Jurkat, Clone E6-1 (cell line): ENCODE results near the gene SLC31A1.
"Not testable (repeated sequence)": the region's sequence is repeated elsewhere in the genome, so short reads cannot be mapped to it uniquely, and the experiment has no call there.

Source experiments
- DNase-seq: peaks from one replicate; pipeline ENCODE4 v3.0.0-alpha.2; 2011; ENCODE audit warnings: low read depth, low spot score
- H3K4me3 ChIP-seq: 2 replicates; pipeline ENCODE4 v1.5.1; 2011; ENCODE audit warnings: mild to moderate bottlenecking, low read length, control low read depth, moderate library complexity

Gene SLC31A1

GRCh38 chr9:113219186-113219936, 2.0 kb upstream of the SLC31A1 start:
- H3K4me3 ChIP-seq, result peak overlapping the region; percentile 99
- no peak for DNase-seq

- peak overlapping the region; percentile 99 for H3K4me3 ChIP-seq
- DNase-seq, result peak; percentile 17
These were observed 1.4 kb upstream of the SLC31A1 start for GRCh38 chr9:113219969-113220368.

- no peak for DNase-seq
These were observed 809 bp upstream of the SLC31A1 start for GRCh38 chr9:113220467-113221002.

DNA sequence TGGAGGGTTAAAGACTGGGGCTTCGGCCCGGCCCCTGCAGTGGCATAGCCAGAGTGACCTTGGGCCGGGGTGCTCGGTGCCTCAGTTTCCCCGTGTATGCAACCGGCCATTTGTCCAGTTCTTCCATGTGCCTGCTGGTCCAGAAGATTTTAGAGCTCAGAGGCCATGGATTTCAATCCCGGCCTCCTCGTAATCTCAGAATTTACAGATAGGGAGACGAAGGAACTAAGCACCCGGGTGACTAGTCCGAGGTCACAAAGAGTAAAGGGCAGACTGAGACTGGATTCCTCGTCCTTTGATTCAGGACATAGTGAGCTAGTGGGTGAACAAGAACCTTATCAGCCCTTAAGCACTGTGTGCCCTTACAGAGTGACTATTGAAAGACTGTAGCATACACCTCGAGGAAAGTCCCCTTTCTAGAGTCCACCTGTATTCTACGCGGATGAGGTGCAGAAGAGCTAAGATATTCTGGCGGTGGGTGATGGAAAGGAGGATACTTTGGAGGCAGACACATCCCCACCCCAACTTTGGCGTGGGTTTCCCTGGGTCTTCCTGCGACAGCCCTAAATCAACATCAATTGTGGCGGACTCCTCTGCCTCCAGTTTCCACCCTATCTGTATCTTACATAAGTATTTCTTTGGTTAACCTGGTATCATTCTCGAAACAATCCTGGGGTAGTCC, 597 bp downstream of the SLC31A1 start:
- no peak for DNase-seq
- peak overlapping the region; percentile 99 for H3K4me3 ChIP-seq

More at GRCh38 chr9:113220467-113221002, 809 bp upstream of the SLC31A1 start:
- H3K4me3 ChIP-seq, result peak overlapping the region; percentile 99

DNA sequence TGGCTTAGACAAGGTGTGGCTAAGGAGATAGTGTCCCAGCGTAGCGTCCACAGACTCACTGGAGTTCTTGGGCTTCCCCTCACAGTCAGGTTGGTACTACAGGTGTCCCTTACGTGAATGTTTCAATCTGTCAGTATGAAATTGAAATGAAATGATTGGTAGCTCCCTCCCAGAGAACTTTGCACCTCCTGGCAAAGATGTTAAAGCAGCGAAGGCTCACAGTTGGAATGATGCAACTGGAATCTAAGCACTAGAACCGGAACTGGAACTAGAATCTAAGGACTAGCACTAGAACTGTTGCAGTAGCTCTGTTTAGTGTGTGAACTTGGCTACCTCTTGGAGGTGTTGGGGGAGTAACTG, 1.1 kb downstream of the SLC31A1 start:
- DNase-seq, result no peak

DNA sequence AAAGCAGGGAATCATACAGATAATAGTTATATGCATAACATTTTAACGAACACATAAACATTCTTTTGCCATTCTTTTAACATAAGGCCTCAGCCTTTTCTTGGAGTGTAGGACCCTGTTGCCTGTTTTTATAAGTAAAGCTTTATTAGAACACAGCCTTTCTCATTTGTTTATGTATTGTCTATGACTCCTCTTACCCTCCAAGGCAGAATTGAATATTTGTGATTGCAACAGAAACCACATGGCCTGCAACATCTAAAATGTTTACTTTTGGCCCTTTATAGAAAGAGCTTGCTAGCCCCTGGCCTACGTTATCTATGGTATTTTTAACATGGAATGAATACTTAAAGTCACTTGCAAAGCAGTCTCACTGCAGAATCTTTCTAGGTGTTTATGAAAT, 2.6 kb downstream of the SLC31A1 start:
- no peak overlapping the region for H3K4me3 ChIP-seq
- DNase-seq, result no peak

More for the DNA sequence above, 1.1 kb downstream of the SLC31A1 start:
- peak overlapping the region; percentile 99 for H3K4me3 ChIP-seq

DNA sequence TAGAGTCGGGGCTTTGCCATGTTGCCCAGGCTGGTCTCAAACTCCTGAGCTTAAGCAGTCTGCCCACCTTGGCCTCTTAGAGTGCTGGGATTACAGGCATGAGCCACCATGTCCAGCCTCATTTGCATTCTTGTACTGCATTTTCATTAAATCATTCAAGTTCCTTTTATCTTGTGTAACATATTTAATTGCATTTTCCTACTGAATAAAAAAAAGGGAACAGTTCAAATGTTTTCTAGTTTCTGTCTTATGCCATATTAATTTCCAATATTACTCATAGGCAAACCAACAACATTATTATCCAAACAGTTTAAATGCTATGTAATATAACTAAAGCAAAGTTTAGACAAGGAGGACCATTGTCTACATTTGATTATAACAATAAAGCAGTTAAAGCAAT, 6.1 kb downstream of the SLC31A1 start:
- H3K4me3 ChIP-seq, result no peak overlapping the region
- no peak for DNase-seq

DNA sequence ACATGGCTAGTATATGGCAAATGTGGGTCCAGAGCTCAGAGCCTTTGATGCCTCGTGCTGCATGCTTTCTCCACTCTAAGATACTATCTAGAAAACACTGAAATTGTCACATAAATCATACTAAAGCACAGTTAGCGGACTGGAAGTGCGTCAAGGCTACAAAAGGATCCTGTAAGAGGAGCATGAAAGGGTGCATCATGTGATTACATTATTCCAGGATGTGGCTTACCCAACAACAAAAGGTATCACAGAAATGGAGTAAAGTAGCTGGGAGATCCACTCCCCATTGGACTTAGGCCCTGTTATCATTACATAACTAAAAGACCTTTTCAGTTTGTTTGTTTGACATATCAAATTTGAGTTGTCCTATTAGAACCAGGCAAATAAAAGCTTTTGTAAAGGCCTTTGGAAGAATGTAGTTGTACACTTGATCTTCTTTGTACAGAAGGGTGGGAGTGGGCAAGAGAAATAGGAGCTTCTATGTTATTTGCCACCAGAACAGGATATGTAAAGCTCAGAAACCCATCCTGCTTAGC, 6.9 kb downstream of the SLC31A1 start:
- DNase-seq, result peak; percentile 58

GRCh38 chr9:113231701-113232100, 10.4 kb downstream of the SLC31A1 start:
- no peak overlapping the region for H3K4me3 ChIP-seq
- no peak for DNase-seq

More for the DNA sequence above, 6.9 kb downstream of the SLC31A1 start:
- no peak overlapping the region for H3K4me3 ChIP-seq

GRCh38 chr9:113235701-113236255, 14.4 kb downstream of the SLC31A1 start:
- DNase-seq, H3K4me3 ChIP-seq: not testable (repeated sequence)

- no peak overlapping the region for H3K4me3 ChIP-seq
- no peak for DNase-seq
These were observed 15.7 kb downstream of the SLC31A1 start for GRCh38 chr9:113237026-113237425.

- H3K4me3 ChIP-seq, result no peak overlapping the region
- DNase-seq, result no peak
These were observed 17.0 kb downstream of the SLC31A1 start for GRCh38 chr9:113238202-113238858.

GRCh38 chr9:113238859-113239232, 17.5 kb downstream of the SLC31A1 start:
- no peak for DNase-seq
- H3K4me3 ChIP-seq, result no peak overlapping the region

- DNase-seq, result no peak
- H3K4me3 ChIP-seq, result no peak overlapping the region
These were observed 19.8 kb downstream of the SLC31A1 start for GRCh38 chr9:113241161-113241560.

- no peak overlapping the region for H3K4me3 ChIP-seq
- DNase-seq, result no peak
These were observed 23.2 kb downstream of the SLC31A1 start for GRCh38 chr9:113244556-113244955.

DNA sequence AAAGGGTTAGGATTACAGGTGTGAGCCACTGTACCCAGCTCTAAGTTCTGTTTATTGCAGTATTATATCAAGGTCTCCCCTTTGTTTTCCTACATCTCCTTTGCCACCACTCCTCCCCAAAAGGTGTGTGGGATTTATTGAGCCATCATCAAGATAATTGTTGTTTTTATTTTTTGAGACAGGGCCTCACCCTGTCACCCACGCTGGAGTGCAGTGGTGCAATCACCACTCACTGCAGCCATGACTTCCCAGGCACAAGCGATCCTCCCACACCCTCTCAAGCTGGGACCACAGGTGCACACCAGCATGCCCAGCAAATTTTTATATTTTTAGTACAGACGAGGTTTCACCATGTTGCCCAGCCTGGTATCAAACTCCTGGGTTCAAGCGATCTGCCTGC, 24.6 kb downstream of the SLC31A1 start:
- no peak overlapping the region for H3K4me3 ChIP-seq
- no peak for DNase-seq

GRCh38 chr9:113246928-113247327, 25.6 kb downstream of the SLC31A1 start:
- no peak overlapping the region for H3K4me3 ChIP-seq
- DNase-seq, result no peak

DNA sequence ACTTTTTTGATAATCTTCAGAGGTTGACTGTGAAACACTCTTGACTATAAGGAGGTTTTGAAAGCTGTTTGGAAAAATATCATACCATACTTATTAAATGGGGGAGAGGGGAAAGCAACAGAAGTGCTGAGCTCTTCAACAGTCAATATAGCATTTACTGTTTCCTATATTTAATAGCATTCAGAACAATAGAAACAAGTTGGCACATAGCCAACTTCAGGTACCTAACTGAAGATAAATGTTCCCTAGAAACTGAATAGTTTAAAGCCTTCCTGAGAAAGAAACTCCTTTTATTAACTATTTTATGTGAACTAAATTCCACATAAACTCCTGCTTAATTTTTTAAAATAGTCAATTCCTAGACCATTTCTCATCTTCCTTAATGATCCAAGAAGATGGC, 26.3 kb downstream of the SLC31A1 start:
- no peak overlapping the region for H3K4me3 ChIP-seq
- DNase-seq, result no peak

DNA sequence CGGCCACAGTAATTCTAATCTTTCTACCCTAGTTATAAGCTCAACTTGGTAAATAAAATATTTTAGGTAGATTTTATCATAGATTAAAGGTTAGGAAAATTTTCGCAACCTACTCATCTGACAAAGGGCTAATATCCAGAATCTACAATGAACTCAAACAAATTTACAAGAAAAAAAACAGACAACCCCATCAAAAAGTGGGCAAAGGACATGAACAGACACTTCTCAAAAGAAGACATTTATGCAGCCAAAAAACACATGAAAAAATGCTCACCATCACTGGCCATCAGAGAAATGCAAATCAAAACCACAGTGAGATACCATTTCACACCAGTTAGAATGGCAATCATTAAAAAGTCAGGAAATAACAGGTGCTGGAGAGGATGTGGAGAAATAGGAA, 28.3 kb downstream of the SLC31A1 start:
- not testable (repeated sequence) for H3K4me3 ChIP-seq, DNase-seq
